IMR-90 (cell line): ENCODE results near the gene DLGAP4. TPM values are rescaled to one million over a fixed set of nuclear protein-coding genes. Genes with fewer than 3 reads are reported as not detected.

Source experiments
- ATAC-seq: fragments of 200-7000 bp; cut with Tn5 transposase; 2 replicates; pipeline ENCODE4 v1.9.1; 2020; ENCODE audit warnings: low read depth, mild to moderate bottlenecking, moderate library complexity
- BruUV-seq: library from RNA; stranded (reverse); fragments of 400-500 nt; replicated peaks from 2 replicates; lab custom pipeline; 2021; lab: Mats Ljungman, UMichigan
- CTCF ChIA-PET: fragments of 300-600 bp; formaldehyde crosslinking; extraction: SDS; loops from one replicate; lab custom pipeline; 2021; ENCODE audit warnings: antibody characterized with exemption; lab: Yijun Ruan, JAX
- POLR2A ChIA-PET: fragments of 300-600 bp; sonication (Branson Sonifier 250); formaldehyde crosslinking; loops from one replicate; lab custom pipeline; 2022; ENCODE audit warnings: antibody characterized with exemption; ENCODE audit not compliant: unreplicated experiment; lab: Charles Lee
- DNase-seq: peaks from one replicate; pipeline ENCODE4 v3.0.0; 2013
- H2AFZ ChIP-seq: replicated peaks from 2 replicates; pipeline ENCODE3; 2013; ENCODE audit warnings: low read length, mild to moderate bottlenecking; ENCODE audit not compliant: poor library complexity
- H2AK5ac ChIP-seq: 2 replicates; pipeline ENCODE4 v1.6.1; 2013; ENCODE audit warnings: low read depth, low read length, inconsistent platforms
- H2AK9ac ChIP-seq: replicated peaks from 2 replicates; pipeline ENCODE3; 2013; ENCODE audit warnings: mild to moderate bottlenecking, low read depth, low read length, moderate library complexity; ENCODE audit not compliant: poor library complexity
- H2BK120ac ChIP-seq: 2 replicates; pipeline ENCODE4 v1.6.1; 2013; ENCODE audit warnings: low read depth, low read length, inconsistent platforms
- H2BK15ac ChIP-seq: 3 replicates; pipeline ENCODE4 v1.6.1; 2013; ENCODE audit warnings: low read depth, low read length, inconsistent platforms
- H2BK20ac ChIP-seq: 2 replicates; pipeline ENCODE4 v1.6.1; 2013; ENCODE audit warnings: low read depth, mild to moderate bottlenecking, inconsistent platforms, low read length, moderate library complexity
- H2BK5ac ChIP-seq: 2 replicates; pipeline ENCODE4 v1.6.1; 2013; ENCODE audit warnings: mild to moderate bottlenecking, low read depth, low read length, inconsistent platforms; ENCODE audit not compliant: poor library complexity, severe bottlenecking
- H3K14ac ChIP-seq: replicated peaks from 2 replicates; pipeline ENCODE4 v1.6.1; 2013; ENCODE audit warnings: low read depth, low read length, inconsistent platforms
- H3K18ac ChIP-seq: 2 replicates; pipeline ENCODE4 v1.6.1; 2013; ENCODE audit warnings: low read depth, low read length, control low read depth
- H3K23ac ChIP-seq: 2 replicates; pipeline ENCODE4 v1.6.1; 2013; ENCODE audit warnings: low read depth, low read length, inconsistent platforms
- H3K27ac ChIP-seq: 2 replicates; pipeline ENCODE4 v1.5.1; 2013; ENCODE audit warnings: mild to moderate bottlenecking, control low read depth, low read length; ENCODE audit not compliant: insufficient read depth
- H3K27me3 ChIP-seq: 2 replicates; pipeline ENCODE4 v1.6.1; 2013; ENCODE audit warnings: low read length; ENCODE audit not compliant: control insufficient read depth, insufficient read depth
- H3K36me3 ChIP-seq: 2 replicates; pipeline ENCODE4 v1.6.1; 2013; ENCODE audit warnings: low read length, mixed read lengths; ENCODE audit not compliant: control insufficient read depth, insufficient read depth
- H3K4ac ChIP-seq: 2 replicates; pipeline ENCODE4 v1.6.1; 2013; ENCODE audit warnings: low read depth, low read length, inconsistent platforms
- H3K4me1 ChIP-seq: 2 replicates; pipeline ENCODE4 v1.6.1; 2013; ENCODE audit warnings: low read length, mixed read lengths; ENCODE audit not compliant: control insufficient read depth, insufficient read depth
- H3K4me2 ChIP-seq: 2 replicates; pipeline ENCODE4 v1.6.1; 2013; ENCODE audit warnings: low read depth, mild to moderate bottlenecking, control low read depth, low read length, moderate library complexity
- H3K4me3 ChIP-seq: 2 replicates; pipeline ENCODE4 v1.5.1; 2013; ENCODE audit warnings: low read depth, mild to moderate bottlenecking, control low read depth, low read length, moderate library complexity; ENCODE audit not compliant: insufficient read depth
- H3K56ac ChIP-seq: 2 replicates; pipeline ENCODE4 v1.6.1; 2013; ENCODE audit warnings: low read length, inconsistent platforms; ENCODE audit not compliant: insufficient read depth; ENCODE audit errors: extremely low read depth
- H3K79me1 ChIP-seq, 2 experiments: 2 replicates each; pipeline ENCODE4 v1.6.1; 2013; ENCODE audit warnings: low read length in 2 of 2, inconsistent platforms in 1 of 2, low read depth in 1 of 2
- H3K9ac ChIP-seq: 2 replicates; pipeline ENCODE4 v1.6.1; 2013; ENCODE audit warnings: low read depth, low read length, control low read depth
- H3K9me1 ChIP-seq: 2 replicates; pipeline ENCODE4 v1.6.1; 2013; ENCODE audit warnings: low read length, inconsistent platforms; ENCODE audit not compliant: insufficient read depth
- H3K9me3 ChIP-seq: 2 replicates; pipeline ENCODE4 v1.6.1; 2013; ENCODE audit warnings: low read length; ENCODE audit not compliant: control insufficient read depth, insufficient read depth
- H4K20me1 ChIP-seq: 2 replicates; pipeline ENCODE4 v1.6.1; 2013; ENCODE audit warnings: low read length, inconsistent platforms; ENCODE audit not compliant: insufficient read depth
- H4K5ac ChIP-seq: 2 replicates; pipeline ENCODE4 v1.6.1; 2013; ENCODE audit warnings: mild to moderate bottlenecking, low read depth, low read length, control low read depth
- H4K8ac ChIP-seq, 2 experiments: 2 replicates each; pipeline ENCODE4 v1.6.1; 2013; ENCODE audit warnings: low read depth in 2 of 2, low read length in 2 of 2, control low read depth in 1 of 2, inconsistent platforms in 1 of 2
- H4K91ac ChIP-seq: 2 replicates; pipeline ENCODE4 v1.6.1; 2013; ENCODE audit warnings: low read depth, low read length, inconsistent platforms; ENCODE audit not compliant: insufficient read depth
- CHD1 ChIP-seq: IDR thresholded peaks from 2 replicates; pipeline ENCODE4 v1.6.1; 2012; ENCODE audit warnings: low read depth, low read length, improper control_type of control experiment
- RAD21 ChIP-seq: IDR thresholded peaks from 2 replicates; pipeline ENCODE4 v1.6.1; 2012; ENCODE audit warnings: low read length, improper control_type of control experiment
- RCOR1 ChIP-seq: IDR thresholded peaks from 2 replicates; pipeline ENCODE4 v1.6.1; 2012; ENCODE audit warnings: mild to moderate bottlenecking, low read length, improper control_type of control experiment; ENCODE audit not compliant: insufficient replicate concordance
- RFX5 ChIP-seq: IDR thresholded peaks from 2 replicates; pipeline ENCODE4 v1.8.0; 2012; ENCODE audit warnings: low read depth, mild to moderate bottlenecking, low read length, moderate library complexity
- WGBS, 2 experiments: methylation state at CpG; one replicate each; pipeline versions ENCODE4 v1.1.5 to v1.1.7; 2013; ENCODE audit warnings: missing lambda C conversion rate in 2 of 2; ENCODE audit not compliant: insufficient read length in 1 of 2; ENCODE audit errors: extremely low coverage in 2 of 2; 5-methylcytosine and 5-hydroxymethylcytosine counted together
- dilution Hi-C: fragments of 300-500 bp; cut with HindIII; formaldehyde crosslinking; loops from one replicate; pipeline ENCODE4 v1.14.3; 2018; ENCODE audit warnings: low sequenced_read_pairs; ENCODE audit not compliant: unreplicated experiment
- in situ Hi-C: fragments of 300-500 bp; cut with MboI; formaldehyde crosslinking; loops from 3 replicates; pipeline ENCODE4 v1.14.3; 2019; ENCODE audit warnings: low sequenced_read_pairs, inconsistent platforms, mixed read lengths
- intact Hi-C: fragments of 100-400 bp; cut with micrococcal nuclease; formaldehyde crosslinking; loops from 2 replicates; pipeline ENCODE4 v1.10.0; 2022
- polyA plus RNA-seq, 3 experiments: library from polyadenylated mRNA; depleted of rRNA; stranded (reverse); fragments of >200 nt; gene quantifications; 2 replicates each; pipeline ENCODE4 v1.2.3, GENCODE V29; 2012; ENCODE audit warnings: low replicate concordance in 1 of 3
- total RNA-seq: library from RNA; depleted of rRNA; stranded (reverse); fragments of >200 nt; gene quantifications from 2 replicates; pipeline ENCODE4 v1.2.3, GENCODE V29; 2012
- TF ChIP-seq, protein P1 (sequence below): fragments of 150-350 bp; IDR thresholded peaks from 2 replicates; pipeline ENCODE4 v1.6.1; 2016; ENCODE audit warnings: low read depth, mild to moderate bottlenecking, low read length, moderate library complexity, borderline replicate concordance

The DLGAP4 gene
- total and polyA plus RNA-seq, 2 of the 4 experiments (the other 2 are of a cell fraction): 32.3 to 73.2 TPM

GRCh38 chr20:36330091-36330490, 24.0 kb downstream of the DLGAP4 start:
- H4K5ac ChIP-seq: no peak overlapping the region
- no peaks in the 10 kb centered on the region for H3K9me1 ChIP-seq
- H3K4me1 ChIP-seq: no peaks in the 10 kb centered on the region
- DNase-seq (no peak), ATAC-seq (no peak)
- no TSS peak for BruUV-seq
- H2AFZ ChIP-seq: no peak overlapping the region
- ChIA-PET POLR2A (no interaction called here), CTCF (no interaction called here)
- H3K23ac ChIP-seq: no peak overlapping the region
- no peak overlapping the region for H2BK15ac ChIP-seq
- no peak overlapping the region for H4K91ac ChIP-seq
- H3K9ac ChIP-seq: no peak overlapping the region
- TF ChIP-seq, protein P1, sequence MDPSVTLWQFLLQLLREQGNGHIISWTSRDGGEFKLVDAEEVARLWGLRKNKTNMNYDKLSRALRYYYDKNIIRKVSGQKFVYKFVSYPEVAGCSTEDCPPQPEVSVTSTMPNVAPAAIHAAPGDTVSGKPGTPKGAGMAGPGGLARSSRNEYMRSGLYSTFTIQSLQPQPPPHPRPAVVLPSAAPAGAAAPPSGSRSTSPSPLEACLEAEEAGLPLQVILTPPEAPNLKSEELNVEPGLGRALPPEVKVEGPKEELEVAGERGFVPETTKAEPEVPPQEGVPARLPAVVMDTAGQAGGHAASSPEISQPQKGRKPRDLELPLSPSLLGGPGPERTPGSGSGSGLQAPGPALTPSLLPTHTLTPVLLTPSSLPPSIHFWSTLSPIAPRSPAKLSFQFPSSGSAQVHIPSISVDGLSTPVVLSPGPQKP: no peak
- TF ChIP-seq RFX5 (no peak), RAD21 (no peak), CHD1 (no peak), RCOR1 (no peak)
- H2AK9ac ChIP-seq: no peak overlapping the region
- H3K27ac ChIP-seq: no peak overlapping the region
- no peak overlapping the region for H3K18ac ChIP-seq
- no peak overlapping the region for H3K4ac ChIP-seq
- WGBS, 2 experiments: no CpG with 5 or more reads among the region's 5 CpGs
- no peak overlapping the region for H3K56ac ChIP-seq
- no peak overlapping the region for H4K8ac ChIP-seq
- in situ Hi-C loops (no loop called here), dilution Hi-C loops (no loop called here), intact Hi-C loops (no loop called here)
- H3K36me3 ChIP-seq: no peaks in the 10 kb centered on the region
- no peaks in the 10 kb centered on the region for H3K9me3 ChIP-seq
- no peak overlapping the region for H2BK5ac ChIP-seq
- no peaks in the 10 kb centered on the region for H4K20me1 ChIP-seq
- no peak overlapping the region for H2BK20ac ChIP-seq
- no peak overlapping the region for H3K4me2 ChIP-seq
- no peak overlapping the region for H2BK120ac ChIP-seq
- H3K14ac ChIP-seq: no peak overlapping the region
- H3K79me1 ChIP-seq: no peaks in the 10 kb centered on the region
- no peak overlapping the region for H2AK5ac ChIP-seq
- H3K27me3 ChIP-seq: peaks cover 38% of the 10 kb centered on the region
- no peak overlapping the region for H3K4me3 ChIP-seq
